ENCODE measurements around the gene GDPD5.

Gene GDPD5

GRCh38 chr11:75534259-75535069 is 8.7 kb upstream of the GDPD5 start:
- peak; percentile 98 for DNase-seq

GRCh38 chr11:75533896-75534258 is 8.1 kb upstream of the GDPD5 start:
- peak; percentile 74 for DNase-seq

DNA sequence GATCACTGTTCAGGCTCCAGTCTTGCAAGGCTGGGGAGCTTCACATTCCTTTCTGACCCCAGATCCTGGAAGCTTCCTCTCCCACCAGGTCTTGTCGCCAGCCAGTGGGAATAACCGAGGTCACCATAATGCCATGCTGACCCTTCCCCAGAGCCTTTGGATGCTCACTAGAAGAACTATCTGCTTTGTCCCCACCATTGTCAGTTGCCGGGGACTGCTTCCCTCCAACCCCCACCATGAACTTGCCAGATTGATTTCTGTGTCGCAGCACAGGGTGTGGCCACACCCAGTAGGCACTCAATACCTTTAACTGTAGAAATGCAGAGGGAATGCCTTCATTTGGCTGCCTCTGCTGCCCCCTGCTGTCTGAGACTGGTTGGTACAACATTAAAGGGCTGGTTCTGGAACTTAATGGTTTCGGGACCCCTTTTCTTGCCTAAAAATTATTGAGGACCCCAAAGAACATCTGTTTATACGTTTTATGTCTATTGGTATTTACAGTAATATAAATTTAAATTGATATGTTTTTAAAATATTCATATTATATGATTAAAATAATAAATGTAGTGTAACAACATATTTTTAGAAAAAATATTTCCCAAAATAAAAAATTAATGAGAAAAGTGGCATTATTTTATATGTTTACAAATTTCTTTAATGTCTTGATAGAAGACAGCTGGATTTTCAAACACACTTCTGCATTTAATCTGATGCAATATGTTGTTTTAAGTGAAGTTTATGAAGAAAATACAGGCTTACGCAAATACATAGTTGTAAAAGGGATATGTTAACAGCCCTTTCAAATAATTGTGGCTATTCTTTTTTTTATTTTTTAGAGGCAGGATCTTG is 6.7 kb upstream of the GDPD5 start:
- peak; percentile 94 for DNase-seq

DNA sequence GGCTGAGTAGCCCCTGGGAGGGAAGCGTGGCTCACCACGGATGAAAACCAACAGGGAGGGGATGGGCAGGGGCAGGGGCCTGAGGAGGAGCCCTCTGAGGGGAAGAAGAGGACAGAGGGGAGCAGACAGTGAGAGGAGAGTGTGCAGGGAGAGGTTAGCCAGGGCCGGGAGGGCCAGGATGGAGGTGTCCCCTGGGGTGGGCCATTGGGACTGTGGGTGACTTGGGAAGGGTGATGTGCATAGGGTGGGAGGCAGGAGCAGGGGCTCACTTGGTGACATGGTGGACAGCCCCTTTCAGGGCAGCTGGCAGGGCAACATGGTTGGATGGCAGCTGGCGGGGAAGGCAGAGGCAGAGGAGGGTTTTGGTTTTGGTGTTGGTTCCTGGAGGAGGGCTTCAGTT is 5.6 kb upstream of the GDPD5 start:
- no peak for DNase-seq

GRCh38 chr11:75530577-75530976 is 4.8 kb upstream of the GDPD5 start:
- no peak for DNase-seq

- no peak for DNase-seq
These were observed 2.4 kb upstream of the GDPD5 start for GRCh38 chr11:75527938-75528735.

DNA sequence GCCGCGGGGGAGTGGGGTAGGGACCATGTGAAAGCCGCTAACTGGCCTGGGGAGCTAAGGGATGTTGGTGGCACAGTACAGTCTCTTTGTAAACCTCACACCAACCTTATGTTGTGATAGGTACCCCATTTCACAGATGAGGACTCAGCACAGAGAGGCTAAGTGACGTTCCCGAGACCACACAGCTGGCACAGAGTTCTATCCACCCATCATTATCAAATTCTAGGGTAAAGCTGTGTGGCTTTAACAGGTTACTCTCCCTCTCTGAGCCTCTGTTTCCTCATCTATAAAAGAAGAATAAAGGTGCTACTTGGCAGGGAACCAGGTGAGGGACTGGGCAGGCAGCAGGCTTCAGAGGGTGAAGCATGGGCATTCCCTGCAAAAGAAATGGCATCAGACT is 1.4 kb upstream of the GDPD5 start:
- DNase-seq, result no peak

GRCh38 chr11:75526192-75526541 is 426 bp upstream of the GDPD5 start:
- no peak for DNase-seq

DNA sequence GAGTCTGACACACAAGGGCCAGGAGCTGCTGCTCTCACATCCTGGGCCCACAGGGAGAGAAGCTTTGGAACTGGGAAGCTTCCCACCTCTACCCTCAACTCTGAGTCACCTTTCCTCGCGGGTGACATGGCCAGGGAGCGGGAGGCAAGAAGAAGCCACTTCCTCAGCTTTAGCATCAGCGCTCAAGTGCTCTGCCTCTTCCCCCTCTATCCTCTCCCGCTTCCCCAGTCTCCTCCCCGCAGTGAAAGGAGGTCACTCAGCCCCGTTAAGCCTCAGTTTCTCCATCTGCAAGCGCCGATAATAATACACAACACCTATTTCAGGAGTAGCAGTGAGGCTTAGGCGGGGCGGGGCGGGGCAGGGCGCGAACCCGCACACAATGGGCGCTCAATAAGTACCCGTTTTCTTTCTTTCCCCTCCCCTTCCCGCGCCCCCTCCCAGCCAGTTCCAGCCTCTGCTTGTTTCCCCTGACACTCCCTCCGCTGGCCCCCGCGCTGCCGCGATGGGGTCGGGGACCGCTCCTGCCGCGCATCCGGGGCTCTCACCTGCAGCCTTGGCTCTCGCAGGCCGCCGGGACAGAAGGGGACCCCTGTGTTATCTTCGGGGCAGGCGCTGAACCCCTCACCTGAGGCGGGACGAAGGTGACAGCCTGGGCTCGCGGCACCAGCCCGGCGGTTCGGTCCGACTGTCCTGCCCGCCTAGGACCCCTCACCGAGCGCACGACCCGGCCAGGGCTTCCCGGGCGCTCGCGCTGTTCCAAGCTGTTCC is 892 bp downstream of the GDPD5 start:
- no peak for DNase-seq

DNA sequence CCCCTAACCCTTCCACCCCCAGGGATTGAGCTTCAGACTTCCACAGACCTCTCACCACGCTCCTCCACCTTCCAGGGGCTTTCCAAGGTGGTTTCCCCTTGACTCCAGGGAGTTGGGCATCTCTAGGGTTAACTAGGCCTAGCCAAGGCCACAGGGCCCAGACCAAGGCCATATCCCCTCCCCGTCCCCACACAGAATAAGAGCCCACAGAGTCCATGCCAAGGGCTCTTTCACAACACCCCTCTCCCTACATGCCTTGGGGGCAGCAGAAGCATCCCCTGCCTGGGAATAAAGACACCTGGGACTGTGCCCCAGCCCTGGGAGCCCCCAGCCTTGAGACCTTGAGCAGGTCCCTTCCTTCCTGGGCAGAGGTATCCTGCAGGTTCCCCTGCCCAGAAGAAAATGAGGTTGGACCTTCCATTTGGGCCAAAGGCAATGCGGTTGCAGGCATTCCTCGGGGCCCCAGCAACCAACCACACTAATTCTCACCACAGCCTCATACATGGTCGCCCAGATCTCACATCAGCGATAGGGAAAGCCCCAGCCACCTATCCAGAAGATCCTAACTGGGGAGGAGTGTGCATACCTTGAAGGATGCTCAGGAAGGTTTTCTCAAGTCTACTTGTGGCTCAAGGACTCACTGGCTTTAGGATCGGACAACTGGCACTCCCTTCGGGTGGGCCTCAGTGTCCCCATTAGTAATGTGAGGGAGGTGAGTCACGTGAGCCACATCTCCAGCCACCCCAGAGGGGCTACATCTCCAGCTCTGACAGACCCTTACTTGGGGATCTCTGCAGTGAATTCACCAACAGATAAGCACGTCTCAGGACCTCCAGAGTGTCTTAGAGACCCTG is 1.7 kb downstream of the GDPD5 start:
- DNase-seq, result no peak

DNA sequence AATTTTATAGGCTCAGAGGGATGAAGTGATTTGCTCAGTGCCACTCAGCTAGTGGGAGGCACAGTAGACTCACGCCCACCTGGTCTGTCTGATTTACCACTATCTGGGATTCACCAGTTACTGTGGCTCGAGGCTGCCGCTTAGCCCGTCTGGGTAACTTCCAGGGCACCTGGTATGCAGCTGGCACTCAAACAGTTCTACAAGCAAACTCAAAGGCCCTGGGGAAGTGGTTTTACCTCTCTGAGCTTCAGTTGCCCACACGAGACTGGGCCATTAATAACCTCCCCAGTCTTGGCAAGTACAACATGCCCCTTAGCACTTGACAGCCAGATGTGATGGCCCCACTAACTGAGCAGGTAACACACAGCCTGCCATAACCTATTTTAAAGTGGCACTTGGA is 2.6 kb downstream of the GDPD5 start:
- DNase-seq, result no peak

GRCh38 chr11:75522286-75523044 is 3.3 kb downstream of the GDPD5 start:
- DNase-seq, result no peak

GRCh38 chr11:75520688-75521087 is 5.1 kb downstream of the GDPD5 start:
- DNase-seq, result no peak

GRCh38 chr11:75518771-75519653 is 6.7 kb downstream of the GDPD5 start:
- no peak for DNase-seq

- DNase-seq, result no peak
These were observed 7.6 kb downstream of the GDPD5 start for GRCh38 chr11:75518204-75518549.

GRCh38 chr11:75516886-75517285 is 8.9 kb downstream of the GDPD5 start:
- DNase-seq, result peak; percentile 65

GRCh38 chr11:75516140-75516539 is 9.6 kb downstream of the GDPD5 start:
- no peak for DNase-seq

- no peak for DNase-seq
These were observed 11.1 kb downstream of the GDPD5 start for GRCh38 chr11:75514596-75514995.

DNA sequence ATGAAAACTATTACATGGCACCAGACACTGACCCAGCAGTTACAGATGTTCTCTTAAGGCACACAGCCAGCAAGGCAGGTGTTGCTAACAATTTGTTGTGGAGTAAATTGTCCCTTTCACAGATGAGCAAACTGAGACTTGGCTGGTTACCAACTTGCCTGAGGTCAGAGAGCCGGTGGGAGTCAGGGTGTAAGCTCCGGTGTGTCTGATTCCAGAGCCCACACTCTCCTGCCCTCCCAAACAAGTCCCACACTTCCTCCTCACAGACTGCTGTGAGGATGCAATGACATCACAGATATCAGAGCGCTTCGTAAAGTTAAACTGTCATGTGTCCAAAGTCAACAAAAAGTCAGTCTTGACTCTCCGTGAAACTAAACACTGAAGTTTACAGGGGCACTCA is 12.5 kb downstream of the GDPD5 start:
- no peak for DNase-seq

DNA sequence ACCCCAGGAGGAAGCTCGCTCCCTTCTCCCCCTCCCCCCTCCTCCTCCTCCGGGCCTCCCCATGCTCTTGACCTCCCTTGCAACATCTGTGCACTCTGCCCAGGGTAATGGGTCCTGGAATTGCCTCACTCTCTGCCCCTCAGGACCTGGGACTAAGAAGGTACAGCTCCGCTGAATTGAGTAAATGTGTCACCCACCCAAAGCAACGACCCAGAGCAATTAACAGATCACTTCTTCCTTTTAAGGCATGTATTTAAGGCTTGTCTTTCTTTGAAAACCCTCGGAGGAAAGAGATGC is 15.1 kb downstream of the GDPD5 start:
- DNase-seq, result no peak
